OCI-LY3 (cell line): ENCODE data around the gene GEN1.

Source experiments
- EZH2phosphoT487 ChIP-seq: fragments of 200-600 bp; shearing (Covaris generic); IDR thresholded peaks from 2 replicates; pipeline ENCODE4 v1.6.1; 2018; ENCODE audit warnings: antibody characterized with exemption, mixed run types, low read depth
- TF ChIP-seq, protein P1 (sequence below): fragments of 200-600, 300-600 bp; sonication (generic); IDR thresholded peaks from 2 replicates; pipeline ENCODE4 v1.5.1; 2014; ENCODE audit warnings: antibody characterized with exemption, low read length, low read depth

DNA sequence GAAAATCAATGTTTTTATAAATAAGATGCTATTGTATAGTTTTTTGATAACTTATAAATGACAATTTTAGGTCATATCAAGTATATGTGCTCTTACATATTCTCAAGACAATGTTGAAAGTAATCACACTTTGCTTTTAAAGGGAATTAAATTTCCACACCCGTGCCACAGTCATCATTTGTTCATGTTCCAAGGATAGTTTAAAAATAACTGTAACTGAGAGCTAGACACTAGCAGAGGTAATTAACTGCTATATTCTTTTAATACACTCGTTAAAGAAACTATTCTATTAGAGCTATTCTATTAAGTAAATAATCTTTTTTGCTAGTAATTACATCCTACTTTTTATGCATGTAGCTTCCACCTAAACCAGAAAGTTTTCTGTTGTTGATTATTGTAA, 18.0 kb downstream of the GEN1 start:
- TF ChIP-seq, protein P1, sequence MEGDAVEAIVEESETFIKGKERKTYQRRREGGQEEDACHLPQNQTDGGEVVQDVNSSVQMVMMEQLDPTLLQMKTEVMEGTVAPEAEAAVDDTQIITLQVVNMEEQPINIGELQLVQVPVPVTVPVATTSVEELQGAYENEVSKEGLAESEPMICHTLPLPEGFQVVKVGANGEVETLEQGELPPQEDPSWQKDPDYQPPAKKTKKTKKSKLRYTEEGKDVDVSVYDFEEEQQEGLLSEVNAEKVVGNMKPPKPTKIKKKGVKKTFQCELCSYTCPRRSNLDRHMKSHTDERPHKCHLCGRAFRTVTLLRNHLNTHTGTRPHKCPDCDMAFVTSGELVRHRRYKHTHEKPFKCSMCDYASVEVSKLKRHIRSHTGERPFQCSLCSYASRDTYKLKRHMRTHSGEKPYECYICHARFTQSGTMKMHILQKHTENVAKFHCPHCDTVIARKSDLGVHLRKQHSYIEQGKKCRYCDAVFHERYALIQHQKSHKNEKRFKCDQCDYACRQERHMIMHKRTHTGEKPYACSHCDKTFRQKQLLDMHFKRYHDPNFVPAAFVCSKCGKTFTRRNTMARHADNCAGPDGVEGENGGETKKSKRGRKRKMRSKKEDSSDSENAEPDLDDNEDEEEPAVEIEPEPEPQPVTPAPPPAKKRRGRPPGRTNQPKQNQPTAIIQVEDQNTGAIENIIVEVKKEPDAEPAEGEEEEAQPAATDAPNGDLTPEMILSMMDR = no peak
- no peak for TF ChIP-seq EZH2phosphoT487
